Measurements from ENCODE around the gene HSD17B1. TPM values are rescaled to one million over a fixed set of nuclear protein-coding genes. Genes with fewer than 3 reads are reported as not detected.
"Not testable (repeated sequence)": the region's sequence is repeated elsewhere in the genome, so short reads cannot be mapped to it uniquely, and the experiment has no call there.

Gene HSD17B1
- total RNA-seq, 1 donor from 2014 or later = 0.30 TPM

- no peak for DNase-seq (ENCODE audit: low read depth)
Observed at GRCh38 chr17:42547698-42548069, 5.0 kb upstream of the HSD17B1 start.

GRCh38 chr17:42548070-42548837, 4.5 kb upstream of the HSD17B1 start:
- peak; percentile 56 for DNase-seq (ENCODE audit: low read depth)

GRCh38 chr17:42548993-42549755, 3.5 kb upstream of the HSD17B1 start:
- DNase-seq (ENCODE audit: low read depth) = no peak

- no peak for DNase-seq (ENCODE audit: low read depth)
Observed at GRCh38 chr17:42553161-42553818, 567 bp downstream of the HSD17B1 start.

GRCh38 chr17:42553866-42554249, 1.1 kb downstream of the HSD17B1 start:
- DNase-seq (ENCODE audit: low read depth) = no peak

GRCh38 chr17:42554250-42555121, 1.8 kb downstream of the HSD17B1 start:
- DNase-seq (ENCODE audit: low read depth) = peak; percentile 49

GRCh38 chr17:42555122-42555622, 2.4 kb downstream of the HSD17B1 start:
- no peak for DNase-seq (ENCODE audit: low read depth)

GRCh38 chr17:42555961-42556617, 3.4 kb downstream of the HSD17B1 start:
- DNase-seq (ENCODE audit: low read depth) = not testable (repeated sequence)

- no peak for DNase-seq (ENCODE audit: low read depth)
Observed at GRCh38 chr17:42559075-42559474, 6.4 kb downstream of the HSD17B1 start.

- DNase-seq (ENCODE audit: low read depth) = no peak
Observed at GRCh38 chr17:42560246-42560645, 7.5 kb downstream of the HSD17B1 start.

- peak; percentile 95 for DNase-seq (ENCODE audit: low read depth)
Observed at GRCh38 chr17:42561897-42562387, 9.2 kb downstream of the HSD17B1 start, which contains the start of gene COASY. TSS of gene COASY (plus strand) at chr17:42562148. CDS start at chr17:42562623, 475 bp downstream.

GRCh38 chr17:42562388-42563142, 9.8 kb downstream of the HSD17B1 start:
- no peak for DNase-seq (ENCODE audit: low read depth)

- no peak for DNase-seq (ENCODE audit: low read depth)
Observed at GRCh38 chr17:42563143-42563509, 10.4 kb downstream of the HSD17B1 start.

- DNase-seq (ENCODE audit: low read depth) = peak; percentile 66
Observed at GRCh38 chr17:42563543-42563942, 10.8 kb downstream of the HSD17B1 start.

GRCh38 chr17:42563950-42564349, 11.2 kb downstream of the HSD17B1 start:
- DNase-seq (ENCODE audit: low read depth) = no peak

GRCh38 chr17:42564815-42565522, 12.2 kb downstream of the HSD17B1 start:
- no peak for DNase-seq (ENCODE audit: low read depth)

- DNase-seq (ENCODE audit: low read depth) = no peak
Observed at GRCh38 chr17:42565523-42566214, 12.9 kb downstream of the HSD17B1 start.

GRCh38 chr17:42566215-42566882, 13.6 kb downstream of the HSD17B1 start:
- no peak for DNase-seq (ENCODE audit: low read depth)
